ENCODE measurements around the gene ELK3.

GRCh38 chr12:96186607-96187301, 7.4 kb upstream of the ELK3 start:
- TF ChIP-seq CTCF (IDR thresholded peaks at IDR 0.05) = no peak
- no peak for TF ChIP-seq POLR2AphosphoS5 (IDR thresholded peaks at IDR 0.05)
- TF ChIP-seq EP300 (IDR thresholded peaks at IDR 0.05) = no peak
